ENCODE data around the gene SULT1A1.
"Not testable (repeated sequence)": the region's sequence is repeated elsewhere in the genome, so short reads cannot be mapped to it uniquely, and the experiment has no call there.

Gene SULT1A1

GRCh38 chr16:28591355-28591754 lies 18.5 kb downstream of the SULT1A1 start:
- no peak for DNase-seq (ENCODE audit: low read depth in 3 of 3)

GRCh38 chr16:28590384-28591340 lies 19.2 kb downstream of the SULT1A1 start:
- DNase-seq (ENCODE audit: low read depth in 3 of 3) = no peak

GRCh38 chr16:28589930-28590329 lies 19.9 kb downstream of the SULT1A1 start:
- no peak for DNase-seq (ENCODE audit: low read depth in 3 of 3)

GRCh38 chr16:28589069-28589468 lies 20.8 kb downstream of the SULT1A1 start:
- no peak for DNase-seq (ENCODE audit: low read depth in 3 of 3)

GRCh38 chr16:28587386-28587785 lies 22.5 kb downstream of the SULT1A1 start:
- no peak for DNase-seq (ENCODE audit: low read depth in 3 of 3)

- no peak for DNase-seq (ENCODE audit: low read depth in 3 of 3)
These were observed 23.4 kb downstream of the SULT1A1 start for GRCh38 chr16:28586466-28586865.

GRCh38 chr16:28585674-28586073 lies 24.2 kb downstream of the SULT1A1 start:
- no peak for DNase-seq (ENCODE audit: low read depth in 3 of 3)

- no peak for DNase-seq (ENCODE audit: low read depth in 3 of 3)
These were observed 29.0 kb downstream of the SULT1A1 start for GRCh38 chr16:28580726-28581315.

GRCh38 chr16:28575446-28576109 lies 34.3 kb downstream of the SULT1A1 start:
- DNase-seq (ENCODE audit: low read depth in 3 of 3) = no peak

GRCh38 chr16:28574925-28575324 lies 34.9 kb downstream of the SULT1A1 start:
- no peak for DNase-seq (ENCODE audit: low read depth in 3 of 3)

GRCh38 chr16:28573738-28574718 lies 35.8 kb downstream of the SULT1A1 start:
- DNase-seq (ENCODE audit: low read depth in 3 of 3) = no peak

- DNase-seq (ENCODE audit: low read depth in 3 of 3) = no peak
These were observed 36.9 kb downstream of the SULT1A1 start for GRCh38 chr16:28572696-28573510.

- no peak for DNase-seq (ENCODE audit: low read depth in 3 of 3)
These were observed 39.7 kb downstream of the SULT1A1 start for GRCh38 chr16:28569968-28570752.

- DNase-seq (ENCODE audit: low read depth in 3 of 3) = no peak
These were observed 40.8 kb downstream of the SULT1A1 start for GRCh38 chr16:28569021-28569420.

- DNase-seq (ENCODE audit: low read depth in 3 of 3) = no peak
These were observed 42.6 kb downstream of the SULT1A1 start for GRCh38 chr16:28567292-28567691.

GRCh38 chr16:28566233-28566925 lies 43.5 kb downstream of the SULT1A1 start:
- DNase-seq (ENCODE audit: low read depth in 3 of 3) = not testable (repeated sequence)

GRCh38 chr16:28563218-28563617 lies 46.6 kb downstream of the SULT1A1 start:
- DNase-seq (ENCODE audit: low read depth in 3 of 3) = no peak

GRCh38 chr16:28562199-28562598 lies 47.6 kb downstream of the SULT1A1 start:
- no peak for DNase-seq (ENCODE audit: low read depth in 3 of 3)

GRCh38 chr16:28561557-28562187 lies 48.2 kb downstream of the SULT1A1 start:
- DNase-seq (ENCODE audit: low read depth in 3 of 3) = no peak

Measured in stimulated activated CD4-positive, alpha-beta T cell treated with anti-CD3 and anti-CD28 coated beads, TNF-alpha, amount 100 ng/mL, for 24 hours (primary cell).